Measurements from ENCODE around the gene PTPRN2.

The PTPRN2 gene

GRCh38 chr7:158017111-158018097, 570.2 kb downstream of the PTPRN2 start:
- Histone ChIP-seq H3K9me3 (ENCODE audit: control insufficient read depth, insufficient read depth, low read depth, low read length) (peaks cover 6% of the 10 kb centered on the region; the same call in 1 of the 2 replicates), H3K36me3 (ENCODE audit: control insufficient read depth, insufficient read depth, low read length) (no peaks in the 10 kb centered on the region), H3K27ac (ENCODE audit: low read depth, low read length) (no peak overlapping the region), H3K27me3 (ENCODE audit: control insufficient read depth, insufficient read depth, low read length) (peaks cover 22% of the 10 kb centered on the region), H3K4me1 (ENCODE audit: control insufficient read depth, insufficient read depth, low read length) (peaks cover 37% of the 10 kb centered on the region), H3K9ac (ENCODE audit: low read length) (no peak overlapping the region), H3K4me3 (ENCODE audit: low read depth, low read length) (peak overlapping the region; percentile 59; the same call in 1 of the 2 replicates)

- H3K36me3 ChIP-seq (ENCODE audit: control insufficient read depth, insufficient read depth, low read length), result no peaks in the 10 kb centered on the region
- peak overlapping the region; percentile 55 for H3K9ac ChIP-seq (ENCODE audit: low read length)
- H3K4me1 ChIP-seq (ENCODE audit: control insufficient read depth, insufficient read depth, low read length), result peaks cover 37% of the 10 kb centered on the region
- no peak overlapping the region; the same call in 1 of the 2 replicates for H3K27ac ChIP-seq (ENCODE audit: low read depth, low read length)
- peaks cover 22% of the 10 kb centered on the region for H3K27me3 ChIP-seq (ENCODE audit: control insufficient read depth, insufficient read depth, low read length)
- peaks cover 6% of the 10 kb centered on the region; the same call in 1 of the 2 replicates for H3K9me3 ChIP-seq (ENCODE audit: control insufficient read depth, insufficient read depth, low read depth, low read length)
- peak overlapping the region; percentile 59 for H3K4me3 ChIP-seq (ENCODE audit: low read depth, low read length)
Measured at GRCh38 chr7:158016180-158017097, 571.2 kb downstream of the PTPRN2 start.

GRCh38 chr7:158015403-158016179, 572.0 kb downstream of the PTPRN2 start:
- H3K4me1 ChIP-seq (ENCODE audit: control insufficient read depth, insufficient read depth, low read length), result peaks cover 42% of the 10 kb centered on the region
- H3K9ac ChIP-seq (ENCODE audit: low read length), result peak overlapping the region; percentile 55
- H3K36me3 ChIP-seq (ENCODE audit: control insufficient read depth, insufficient read depth, low read length), result no peaks in the 10 kb centered on the region
- H3K4me3 ChIP-seq (ENCODE audit: low read depth, low read length), result peak overlapping the region; percentile 59
- peaks cover 6% of the 10 kb centered on the region; the same call in 1 of the 2 replicates for H3K9me3 ChIP-seq (ENCODE audit: control insufficient read depth, insufficient read depth, low read depth, low read length)
- H3K27ac ChIP-seq (ENCODE audit: low read depth, low read length), result no peak overlapping the region
- H3K27me3 ChIP-seq (ENCODE audit: control insufficient read depth, insufficient read depth, low read length), result peaks cover 22% of the 10 kb centered on the region

- Histone ChIP-seq H3K9ac (ENCODE audit: low read length) (no peak overlapping the region), H3K27me3 (ENCODE audit: control insufficient read depth, insufficient read depth, low read length) (peaks cover 22% of the 10 kb centered on the region), H3K4me1 (ENCODE audit: control insufficient read depth, insufficient read depth, low read length) (peaks cover 48% of the 10 kb centered on the region), H3K27ac (ENCODE audit: low read depth, low read length) (no peak overlapping the region), H3K36me3 (ENCODE audit: control insufficient read depth, insufficient read depth, low read length) (no peaks in the 10 kb centered on the region), H3K4me3 (ENCODE audit: low read depth, low read length) (peak overlapping the region; percentile 59; the same call in 1 of the 2 replicates), H3K9me3 (ENCODE audit: control insufficient read depth, insufficient read depth, low read depth, low read length) (peaks cover 6% of the 10 kb centered on the region; the same call in 1 of the 2 replicates)
Measured at GRCh38 chr7:158014976-158015375, 572.6 kb downstream of the PTPRN2 start.

- Histone ChIP-seq H3K9me3 (ENCODE audit: control insufficient read depth, insufficient read depth, low read depth, low read length) (peaks cover 6% of the 10 kb centered on the region; the same call in 1 of the 2 replicates), H3K4me1 (ENCODE audit: control insufficient read depth, insufficient read depth, low read length) (peaks cover 63% of the 10 kb centered on the region), H3K27me3 (ENCODE audit: control insufficient read depth, insufficient read depth, low read length) (peaks cover 22% of the 10 kb centered on the region), H3K9ac (ENCODE audit: low read length) (no peak overlapping the region), H3K4me3 (ENCODE audit: low read depth, low read length) (no peak overlapping the region), H3K36me3 (ENCODE audit: control insufficient read depth, insufficient read depth, low read length) (no peaks in the 10 kb centered on the region), H3K27ac (ENCODE audit: low read depth, low read length) (no peak overlapping the region)
Measured at GRCh38 chr7:158013085-158013668, 574.4 kb downstream of the PTPRN2 start.

- Histone ChIP-seq H3K4me1 (ENCODE audit: control insufficient read depth, insufficient read depth, low read length) (peaks cover 57% of the 10 kb centered on the region), H3K27ac (ENCODE audit: low read depth, low read length) (no peak overlapping the region), H3K4me3 (ENCODE audit: low read depth, low read length) (no peak overlapping the region), H3K27me3 (ENCODE audit: control insufficient read depth, insufficient read depth, low read length) (peaks cover 19% of the 10 kb centered on the region), H3K9me3 (ENCODE audit: control insufficient read depth, insufficient read depth, low read depth, low read length) (peaks cover 10% of the 10 kb centered on the region; the same call in 1 of the 2 replicates), H3K9ac (ENCODE audit: low read length) (no peak overlapping the region), H3K36me3 (ENCODE audit: control insufficient read depth, insufficient read depth, low read length) (no peaks in the 10 kb centered on the region)
Measured at GRCh38 chr7:158011941-158012340, 575.7 kb downstream of the PTPRN2 start.

GRCh38 chr7:158010961-158011693, 576.5 kb downstream of the PTPRN2 start:
- Histone ChIP-seq H3K36me3 (ENCODE audit: control insufficient read depth, insufficient read depth, low read length) (no peaks in the 10 kb centered on the region), H3K9ac (ENCODE audit: low read length) (no peak overlapping the region), H3K27ac (ENCODE audit: low read depth, low read length) (no peak overlapping the region), H3K27me3 (ENCODE audit: control insufficient read depth, insufficient read depth, low read length) (peaks cover 19% of the 10 kb centered on the region), H3K4me1 (ENCODE audit: control insufficient read depth, insufficient read depth, low read length) (peaks cover 49% of the 10 kb centered on the region), H3K4me3 (ENCODE audit: low read depth, low read length) (no peak overlapping the region), H3K9me3 (ENCODE audit: control insufficient read depth, insufficient read depth, low read depth, low read length) (peaks cover 10% of the 10 kb centered on the region; the same call in 1 of the 2 replicates)

GRCh38 chr7:158009886-158010285, 577.7 kb downstream of the PTPRN2 start:
- Histone ChIP-seq H3K4me3 (ENCODE audit: low read depth, low read length) (no peak overlapping the region), H3K36me3 (ENCODE audit: control insufficient read depth, insufficient read depth, low read length) (no peaks in the 10 kb centered on the region), H3K4me1 (ENCODE audit: control insufficient read depth, insufficient read depth, low read length) (peaks cover 37% of the 10 kb centered on the region), H3K27me3 (ENCODE audit: control insufficient read depth, insufficient read depth, low read length) (peaks cover 9% of the 10 kb centered on the region), H3K9ac (ENCODE audit: low read length) (no peak overlapping the region), H3K27ac (ENCODE audit: low read depth, low read length) (no peak overlapping the region), H3K9me3 (ENCODE audit: control insufficient read depth, insufficient read depth, low read depth, low read length) (peaks cover 10% of the 10 kb centered on the region; the same call in 1 of the 2 replicates)

GRCh38 chr7:158008267-158008666, 579.4 kb downstream of the PTPRN2 start:
- Histone ChIP-seq H3K27me3 (ENCODE audit: control insufficient read depth, insufficient read depth, low read length) (no peaks in the 10 kb centered on the region), H3K4me1 (ENCODE audit: control insufficient read depth, insufficient read depth, low read length) (peaks cover 36% of the 10 kb centered on the region), H3K4me3 (ENCODE audit: low read depth, low read length) (no peak overlapping the region), H3K9ac (ENCODE audit: low read length) (no peak overlapping the region), H3K27ac (ENCODE audit: low read depth, low read length) (no peak overlapping the region), H3K9me3 (ENCODE audit: control insufficient read depth, insufficient read depth, low read depth, low read length) (peaks cover 4% of the 10 kb centered on the region; the same call in 1 of the 2 replicates), H3K36me3 (ENCODE audit: control insufficient read depth, insufficient read depth, low read length) (no peaks in the 10 kb centered on the region)
